Mucosa of descending colon (tissue), 3 donors: ENCODE data around the gene PSMB5. TPM values are rescaled to one million over a fixed set of nuclear protein-coding genes. Genes with fewer than 3 reads are reported as not detected.

ENCODE experiments used
- ATAC-seq: fragments of 200-7000 bp; cut with Tn5 transposase; one replicate; pipeline ENCODE4 v1.9.1; 2020; ENCODE audit warnings: mild to moderate bottlenecking, moderate library complexity
- DNase-seq, 3 donors: peaks; one replicate each; pipeline ENCODE4 v3.0.0-alpha.2; 2020
- H3K36me3 ChIP-seq: fragments of 200-600 bp; one replicate; pipeline ENCODE4 v1.8.0; 2021; ENCODE audit warnings: low read depth, mild to moderate bottlenecking
- H3K4me1 ChIP-seq: fragments of 200-600 bp; one replicate; pipeline ENCODE4 v1.8.0; 2021; ENCODE audit warnings: low read depth, mild to moderate bottlenecking
- H3K4me3 ChIP-seq: fragments of 200-600 bp; one replicate; pipeline ENCODE4 v1.8.0; 2021; ENCODE audit warnings: mild to moderate bottlenecking
- H3K9me3 ChIP-seq: fragments of 200-600 bp; one replicate; pipeline ENCODE4 v1.8.0; 2021; ENCODE audit warnings: mild to moderate bottlenecking
- CTCF ChIP-seq: fragments of 200-600 bp; IDR thresholded peaks from one replicate; pipeline ENCODE4 v1.8.0; 2022; ENCODE audit warnings: antibody characterized with exemption, mild to moderate bottlenecking
- intact Hi-C, 2 donors: fragments of 100-400 bp; cut with DNase I in 1 of 2; cut with micrococcal nuclease in 1 of 2; formaldehyde crosslinking; loops; one replicate each; pipeline versions ENCODE4 v1.11.0 to v1.11.1; 2022; cut with DNase I, micrococcal nuclease
- total RNA-seq, 3 donors: library from RNA; stranded (reverse); fragmentation: NEBNext Ultra II Directional in 2 of 3; extraction: Animal tissue kit (Norgen Biotek cat#: 25700) in 2 of 3; gene quantifications; one replicate each; pipeline versions ENCODE4 v1.2.1 to v1.2.4, GENCODE V29; 2021 to 2023
- donor health status: DM: no; HTN: no; CAD: no; lungs with moderate emphysema.
- donor health status: DM: no; HTN: no; CAD: no.
- donor health status: DM: no; HTN: yes; CAD: no.

PSMB5 gene
- total RNA-seq, 3 donors from 2014 or later: 54.4 to 94.3 (median 92.5) TPM

GRCh38 chr14:22997676-22998323, 36.9 kb downstream of the PSMB5 start:
- H3K4me1 ChIP-seq: peaks cover 7% of the 10 kb centered on the region
- intact Hi-C loops: no loop called here
- ATAC-seq: peak; percentile 50
- TF ChIP-seq CTCF: no peak
- H3K9me3 ChIP-seq: no peaks in the 10 kb centered on the region
- no peak overlapping the region for H3K4me3 ChIP-seq
- no peaks in the 10 kb centered on the region for H3K36me3 ChIP-seq
- no peak for DNase-seq

- TF ChIP-seq CTCF: no peak
- ATAC-seq (no peak), DNase-seq (no peak)
- intact Hi-C loops: no loop called here
- Histone ChIP-seq H3K4me1 (peaks cover 7% of the 10 kb centered on the region), H3K9me3 (no peaks in the 10 kb centered on the region), H3K4me3 (no peak overlapping the region), H3K36me3 (no peaks in the 10 kb centered on the region)
Measured at GRCh38 chr14:22996768-22997654, 37.7 kb downstream of the PSMB5 start.

- intact Hi-C loops: no loop called here
- ATAC-seq (no peak), DNase-seq (no peak)
- H3K9me3 ChIP-seq: no peaks in the 10 kb centered on the region
- no peak for TF ChIP-seq CTCF
- no peak overlapping the region for H3K4me3 ChIP-seq
- H3K36me3 ChIP-seq: no peaks in the 10 kb centered on the region
- H3K4me1 ChIP-seq: peaks cover 7% of the 10 kb centered on the region
Measured at GRCh38 chr14:22995889-22996625, 38.6 kb downstream of the PSMB5 start.

- no peak overlapping the region for H3K4me3 ChIP-seq
- H3K4me1 ChIP-seq: peaks cover under 1% of the 10 kb centered on the region
- intact Hi-C loops: no loop called here
- TF ChIP-seq CTCF: no peak
- H3K36me3 ChIP-seq: no peaks in the 10 kb centered on the region
- H3K9me3 ChIP-seq: no peaks in the 10 kb centered on the region
- DNase-seq (no peak), ATAC-seq (peak; percentile 73)
Measured at GRCh38 chr14:22994762-22995275, 39.9 kb downstream of the PSMB5 start.

GRCh38 chr14:22993517-22993916, 41.2 kb downstream of the PSMB5 start:
- H3K4me3 ChIP-seq: no peak overlapping the region
- intact Hi-C loops: no loop called here
- TF ChIP-seq CTCF: no peak
- no peaks in the 10 kb centered on the region for H3K9me3 ChIP-seq
- H3K4me1 ChIP-seq: no peaks in the 10 kb centered on the region
- no peaks in the 10 kb centered on the region for H3K36me3 ChIP-seq
- DNase-seq (no peak), ATAC-seq (no peak)
